ENCODE results near the gene KIAA1755. TPM values are rescaled to one million over a fixed set of nuclear protein-coding genes. Genes with fewer than 3 reads are reported as not detected.

KIAA1755 gene
- polyA plus RNA-seq, 1 donor from 2014 or later, result not detected

- Histone ChIP-seq H3K9ac (ENCODE audit: low read length) (no peak overlapping the region), H3K36me3 (ENCODE audit: insufficient read depth, low read length) (no peaks in the 10 kb centered on the region), H3K9me2 (ENCODE audit: insufficient read depth, low read length) (no peaks in the 10 kb centered on the region), H3K4me3 (ENCODE audit: low read length) (no peak overlapping the region), H2AFZ (ENCODE audit: low read depth, low read length) (no peak overlapping the region), H3K4me2 (ENCODE audit: low read length) (no peak overlapping the region), H3K9me3 (ENCODE audit: low read length) (no peaks in the 10 kb centered on the region), H4K20me1 (ENCODE audit: insufficient read depth) (no peaks in the 10 kb centered on the region), H3K79me2 (replicated peaks; ENCODE audit: insufficient read depth, low read length) (no peaks in the 10 kb centered on the region), H3K27me3 (ENCODE audit: insufficient read depth, low read depth, low read length) (no peaks in the 10 kb centered on the region), H3F3A (ENCODE audit: insufficient read depth, low read length, poor library complexity, severe bottlenecking) (no peaks in the 10 kb centered on the region), H3K27ac (ENCODE audit: low read length) (no peak overlapping the region)
- no peak for TF ChIP-seq EZH2 (IDR thresholded peaks at IDR 0.05; ENCODE audit: borderline replicate concordance, insufficient read depth, low read length, poor library complexity, severe bottlenecking)
- TF ChIP-seq MXI1 (conservative IDR thresholded peaks at IDR 0.05; ENCODE audit: poor library complexity, severe bottlenecking), result no peak
- no peak for TF ChIP-seq TAF1 (IDR thresholded peaks at IDR 0.05; ENCODE audit: low read depth)
- TF ChIP-seq POLR2AphosphoS5 (IDR thresholded peaks at IDR 0.05), result no peak
- no peak for TF ChIP-seq SMC3 (conservative IDR thresholded peaks at IDR 0.05; ENCODE audit: poor library complexity)
- no peak for TF ChIP-seq RAD21 (conservative IDR thresholded peaks at IDR 0.05)
- TF ChIP-seq EP300 (conservative IDR thresholded peaks at IDR 0.05; ENCODE audit: poor library complexity, severe bottlenecking), result no peak
- no peak for TF ChIP-seq CTCF (IDR thresholded peaks at IDR 0.05; ENCODE audit: poor library complexity, severe bottlenecking)
- TF ChIP-seq REST (IDR thresholded peaks at IDR 0.05; ENCODE audit: borderline replicate concordance), result no peak
Observed at GRCh38 chr20:38275815-38276550, 15.4 kb upstream of the KIAA1755 start.

- Histone ChIP-seq H3K27me3 (ENCODE audit: insufficient read depth, low read depth, low read length) (no peaks in the 10 kb centered on the region), H3K4me2 (ENCODE audit: low read length) (no peak overlapping the region), H3K9me3 (ENCODE audit: low read length) (no peaks in the 10 kb centered on the region), H3K4me3 (ENCODE audit: low read length) (no peak overlapping the region), H3K79me2 (replicated peaks; ENCODE audit: insufficient read depth, low read length) (no peaks in the 10 kb centered on the region), H3K36me3 (ENCODE audit: insufficient read depth, low read length) (no peaks in the 10 kb centered on the region), H3F3A (ENCODE audit: insufficient read depth, low read length, poor library complexity, severe bottlenecking) (no peaks in the 10 kb centered on the region), H3K9me2 (ENCODE audit: insufficient read depth, low read length) (no peaks in the 10 kb centered on the region), H2AFZ (ENCODE audit: low read depth, low read length) (no peak overlapping the region), H4K20me1 (ENCODE audit: insufficient read depth) (no peaks in the 10 kb centered on the region), H3K27ac (ENCODE audit: low read length) (no peak overlapping the region), H3K9ac (ENCODE audit: low read length) (no peak overlapping the region)
- TF ChIP-seq POLR2AphosphoS5 (IDR thresholded peaks at IDR 0.05) (no peak), EZH2 (IDR thresholded peaks at IDR 0.05; ENCODE audit: borderline replicate concordance, insufficient read depth, low read length, poor library complexity, severe bottlenecking) (no peak), EP300 (conservative IDR thresholded peaks at IDR 0.05; ENCODE audit: poor library complexity, severe bottlenecking) (no peak), MXI1 (conservative IDR thresholded peaks at IDR 0.05; ENCODE audit: poor library complexity, severe bottlenecking) (no peak), REST (IDR thresholded peaks at IDR 0.05; ENCODE audit: borderline replicate concordance) (no peak), RAD21 (conservative IDR thresholded peaks at IDR 0.05) (no peak), CTCF (IDR thresholded peaks at IDR 0.05; ENCODE audit: poor library complexity, severe bottlenecking) (no peak), SMC3 (conservative IDR thresholded peaks at IDR 0.05; ENCODE audit: poor library complexity) (no peak), TAF1 (IDR thresholded peaks at IDR 0.05; ENCODE audit: low read depth) (no peak)
Observed at GRCh38 chr20:38272961-38273360, 12.4 kb upstream of the KIAA1755 start.

All from neural cell (in vitro differentiated cells).